HG03066 (cell line): ENCODE data around the gene STARD5.

Source experiments
- ATAC-seq: cut with Tn5 transposase; IDR thresholded peaks from one replicate; pipeline ENCODE4 v1.9.1; 2021; ENCODE audit warnings: low read depth; ENCODE audit not compliant: unreplicated experiment

STARD5 gene

GRCh38 chr15:81314378-81314777, 9.6 kb downstream of the STARD5 start:
- ATAC-seq: no peak

- ATAC-seq: no peak
These were observed 10.3 kb downstream of the STARD5 start for GRCh38 chr15:81313686-81314085.

GRCh38 chr15:81312790-81313543, 11.0 kb downstream of the STARD5 start:
- no peak for ATAC-seq

- peak; percentile 51 for ATAC-seq
These were observed 12.0 kb downstream of the STARD5 start for GRCh38 chr15:81311752-81312464.

GRCh38 chr15:81310480-81310879, 13.5 kb downstream of the STARD5 start:
- no peak for ATAC-seq

GRCh38 chr15:81309647-81310450, 14.1 kb downstream of the STARD5 start:
- no peak for ATAC-seq

- ATAC-seq: no peak
These were observed 15.7 kb downstream of the STARD5 start for GRCh38 chr15:81308260-81308659.

- no peak for ATAC-seq
These were observed 19.7 kb downstream of the STARD5 start for GRCh38 chr15:81304226-81304625.

GRCh38 chr15:81303244-81304225, 20.4 kb downstream of the STARD5 start:
- ATAC-seq: no peak

- ATAC-seq: no peak
These were observed 21.2 kb downstream of the STARD5 start for GRCh38 chr15:81302701-81303109.

GRCh38 chr15:81301815-81302399, 22.0 kb downstream of the STARD5 start:
- peak; percentile 77 for ATAC-seq

GRCh38 chr15:81301385-81301784, 22.6 kb downstream of the STARD5 start:
- ATAC-seq: peak; percentile 16

- no peak for ATAC-seq
These were observed 24.2 kb downstream of the STARD5 start for GRCh38 chr15:81299630-81300273.

- ATAC-seq: no peak
These were observed 24.8 kb downstream of the STARD5 start for GRCh38 chr15:81299156-81299555.

- ATAC-seq: no peak
These were observed 25.3 kb downstream of the STARD5 start for GRCh38 chr15:81298611-81299010.

GRCh38 chr15:81297603-81298575, 26.1 kb downstream of the STARD5 start:
- no peak for ATAC-seq

GRCh38 chr15:81297147-81297572, 26.8 kb downstream of the STARD5 start:
- ATAC-seq: no peak

- peak; percentile 31 for ATAC-seq
These were observed 27.3 kb downstream of the STARD5 start for GRCh38 chr15:81296673-81297072.
